ENCODE measurements around the gene CCDC88B.
A peak's percentile ranks its signal among the peaks of the same experiment; 100 is the strongest.

CCDC88B gene

GRCh38 chr11:64389851-64390250 is 49.8 kb downstream of the CCDC88B start:
- TF ChIP-seq CTCF (conservative IDR thresholded peaks at IDR 0.05; ENCODE audit: control insufficient read depth, insufficient read depth, low read depth, low read length) = no peak
- no peak for DNase-seq (ENCODE audit: low read depth)
- H3K4me3 ChIP-seq (ENCODE audit: control insufficient read depth, low read depth, low read length) = no peak overlapping the region

GRCh38 chr11:64390558-64390957 is 50.6 kb downstream of the CCDC88B start:
- no peak for TF ChIP-seq CTCF (conservative IDR thresholded peaks at IDR 0.05; ENCODE audit: control insufficient read depth, insufficient read depth, low read depth, low read length)
- no peak for DNase-seq (ENCODE audit: low read depth)
- no peak overlapping the region for H3K4me3 ChIP-seq (ENCODE audit: control insufficient read depth, low read depth, low read length)

GRCh38 chr11:64391839-64392238 is 51.8 kb downstream of the CCDC88B start:
- TF ChIP-seq CTCF (conservative IDR thresholded peaks at IDR 0.05; ENCODE audit: control insufficient read depth, insufficient read depth, low read depth, low read length) = no peak
- no peak overlapping the region for H3K4me3 ChIP-seq (ENCODE audit: control insufficient read depth, low read depth, low read length)
- no peak for DNase-seq (ENCODE audit: low read depth)

GRCh38 chr11:64395545-64396078 is 55.6 kb downstream of the CCDC88B start:
- no peak for DNase-seq (ENCODE audit: low read depth)
- no peak for TF ChIP-seq CTCF (conservative IDR thresholded peaks at IDR 0.05; ENCODE audit: control insufficient read depth, insufficient read depth, low read depth, low read length)
- H3K4me3 ChIP-seq (ENCODE audit: control insufficient read depth, low read depth, low read length) = no peak overlapping the region

- DNase-seq (ENCODE audit: low read depth) = no peak
- TF ChIP-seq CTCF (conservative IDR thresholded peaks at IDR 0.05; ENCODE audit: control insufficient read depth, insufficient read depth, low read depth, low read length) = no peak
- H3K4me3 ChIP-seq (ENCODE audit: control insufficient read depth, low read depth, low read length) = no peak overlapping the region
Measured at GRCh38 chr11:64396079-64396591, 56.1 kb downstream of the CCDC88B start.

GRCh38 chr11:64400102-64400501 is 60.1 kb downstream of the CCDC88B start:
- no peak for TF ChIP-seq CTCF (conservative IDR thresholded peaks at IDR 0.05; ENCODE audit: control insufficient read depth, insufficient read depth, low read depth, low read length)
- H3K4me3 ChIP-seq (ENCODE audit: control insufficient read depth, low read depth, low read length) = no peak overlapping the region
- peak; percentile 40 for DNase-seq (ENCODE audit: low read depth)

- no peak for DNase-seq (ENCODE audit: low read depth)
- H3K4me3 ChIP-seq (ENCODE audit: control insufficient read depth, low read depth, low read length) = no peak overlapping the region
- no peak for TF ChIP-seq CTCF (conservative IDR thresholded peaks at IDR 0.05; ENCODE audit: control insufficient read depth, insufficient read depth, low read depth, low read length)
Measured at GRCh38 chr11:64400667-64401066, 60.7 kb downstream of the CCDC88B start.
